NCI-H2029 treated with DMSO at 0.1 percent for 48 hours (cell line): Measurements from ENCODE around the gene ITGAD.
A peak's percentile ranks its signal among the peaks of the same experiment; 100 is the strongest.
"Not testable (repeated sequence)": the region's sequence is repeated elsewhere in the genome, so short reads cannot be mapped to it uniquely, and the experiment has no call there.

Experiments
- DNase-seq: peaks from one replicate; lab custom pipeline; 2025; lab: John Stamatoyannopoulos, UW

ITGAD gene

GRCh38 chr16:31430380-31431052 is 37.4 kb downstream of the ITGAD start:
- DNase-seq: no peak

- DNase-seq: no peak
These were observed 42.4 kb downstream of the ITGAD start for GRCh38 chr16:31435341-31436220.

- no peak for DNase-seq
These were observed 43.3 kb downstream of the ITGAD start for GRCh38 chr16:31436221-31437045.

GRCh38 chr16:31438414-31438813 is 45.3 kb downstream of the ITGAD start:
- DNase-seq: no peak

GRCh38 chr16:31439023-31439422 is 45.9 kb downstream of the ITGAD start:
- not testable (repeated sequence) for DNase-seq

GRCh38 chr16:31439519-31439918 is 46.4 kb downstream of the ITGAD start:
- DNase-seq: no peak

- DNase-seq: no peak
These were observed 47.5 kb downstream of the ITGAD start for GRCh38 chr16:31440516-31441184.

- DNase-seq: no peak
These were observed 48.8 kb downstream of the ITGAD start for GRCh38 chr16:31441956-31442355.

- DNase-seq: not testable (repeated sequence)
These were observed 52.8 kb downstream of the ITGAD start for GRCh38 chr16:31445931-31446330.

- no peak for DNase-seq
These were observed 58.1 kb downstream of the ITGAD start for GRCh38 chr16:31451201-31451600.

GRCh38 chr16:31451681-31452351 is 58.7 kb downstream of the ITGAD start:
- DNase-seq: no peak

- no peak for DNase-seq
These were observed 59.5 kb downstream of the ITGAD start for GRCh38 chr16:31452631-31453106.

GRCh38 chr16:31453255-31454204 is 60.4 kb downstream of the ITGAD start:
- DNase-seq: no peak

GRCh38 chr16:31455601-31456314 is 62.6 kb downstream of the ITGAD start:
- DNase-seq: no peak

GRCh38 chr16:31456988-31457360 is 63.8 kb downstream of the ITGAD start:
- DNase-seq: no peak

GRCh38 chr16:31458073-31458843 is 65.1 kb downstream of the ITGAD start:
- DNase-seq: no peak

- peak; percentile 75 for DNase-seq
These were observed 65.9 kb downstream of the ITGAD start, which contains the start of gene ARMC5 for GRCh38 chr16:31458844-31459686. Gene ARMC5, plus strand, starts transcription at chr16:31459501. Its CDS starts 24 bp downstream, at chr16:31459525.
